ENCODE results near the gene DPF3.

DPF3 gene

DNA sequence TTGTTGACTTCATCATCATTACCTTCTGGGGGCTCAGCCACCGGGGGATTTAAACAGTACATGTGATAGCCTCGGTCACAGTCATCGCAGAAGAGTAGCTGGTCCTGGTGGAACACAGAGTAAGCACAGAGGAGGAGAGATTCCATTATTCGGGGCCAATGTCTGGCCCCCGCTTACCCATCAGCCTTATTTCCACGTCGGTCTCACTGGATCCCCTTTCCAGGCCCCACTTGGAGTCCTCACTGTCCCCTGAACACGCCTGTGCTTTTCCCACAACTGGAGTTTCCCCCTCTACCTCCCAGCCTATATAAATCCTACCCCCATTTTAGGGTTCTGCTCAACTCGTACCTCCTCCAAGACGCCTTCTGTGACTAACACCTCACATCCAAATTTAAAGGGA lies 274.0 kb downstream of the DPF3 start:
- no peak for DNase-seq (ENCODE audit: low read depth in 2 of 3, low spot score in 2 of 3)

DNA sequence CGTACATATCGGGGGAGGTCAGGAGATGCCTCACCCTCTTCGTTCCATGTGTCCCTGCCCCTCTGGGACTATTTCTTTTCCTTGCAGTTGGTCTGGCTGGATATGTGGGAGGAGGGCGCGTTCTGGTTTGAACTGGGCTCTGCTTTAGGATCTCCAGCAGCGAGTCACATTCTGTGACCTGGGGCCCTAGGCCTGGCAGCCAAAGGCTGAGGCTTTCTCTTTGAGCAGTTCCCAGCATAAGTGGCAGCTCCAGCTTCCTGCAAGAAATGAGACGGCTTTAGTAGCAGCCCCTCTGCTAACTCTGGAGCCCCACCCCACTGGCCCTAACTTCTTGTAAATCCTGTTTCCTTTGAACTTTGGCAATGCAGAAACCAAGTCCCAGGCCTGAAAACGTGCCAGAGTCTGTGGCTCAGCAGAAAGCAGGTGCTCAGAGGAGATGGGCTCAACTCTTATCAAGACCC lies 274.8 kb downstream of the DPF3 start:
- DNase-seq (ENCODE audit: low read depth in 2 of 3, low spot score in 2 of 3) = no peak

DNA sequence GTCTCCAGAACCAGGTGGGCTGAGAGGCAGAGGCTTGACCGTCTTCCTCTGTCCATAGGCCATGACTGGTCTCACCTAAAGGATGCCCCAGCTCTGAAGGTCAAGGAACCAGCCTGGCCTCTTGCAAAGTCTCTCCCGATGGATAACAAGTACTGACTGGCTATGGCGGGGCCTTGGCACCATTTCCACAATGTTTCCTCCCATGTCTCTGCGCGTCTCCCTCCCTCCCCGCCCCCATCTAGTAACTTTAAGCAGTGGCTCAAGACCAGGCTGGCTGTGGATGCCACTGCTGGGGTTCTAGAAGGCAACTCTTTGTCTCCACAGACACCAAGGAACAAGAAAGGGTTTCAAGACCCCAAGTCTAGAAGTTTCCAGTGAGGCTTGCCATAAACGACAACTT lies 275.5 kb downstream of the DPF3 start:
- no peak for DNase-seq (ENCODE audit: low read depth in 2 of 3, low spot score in 2 of 3)

DNA sequence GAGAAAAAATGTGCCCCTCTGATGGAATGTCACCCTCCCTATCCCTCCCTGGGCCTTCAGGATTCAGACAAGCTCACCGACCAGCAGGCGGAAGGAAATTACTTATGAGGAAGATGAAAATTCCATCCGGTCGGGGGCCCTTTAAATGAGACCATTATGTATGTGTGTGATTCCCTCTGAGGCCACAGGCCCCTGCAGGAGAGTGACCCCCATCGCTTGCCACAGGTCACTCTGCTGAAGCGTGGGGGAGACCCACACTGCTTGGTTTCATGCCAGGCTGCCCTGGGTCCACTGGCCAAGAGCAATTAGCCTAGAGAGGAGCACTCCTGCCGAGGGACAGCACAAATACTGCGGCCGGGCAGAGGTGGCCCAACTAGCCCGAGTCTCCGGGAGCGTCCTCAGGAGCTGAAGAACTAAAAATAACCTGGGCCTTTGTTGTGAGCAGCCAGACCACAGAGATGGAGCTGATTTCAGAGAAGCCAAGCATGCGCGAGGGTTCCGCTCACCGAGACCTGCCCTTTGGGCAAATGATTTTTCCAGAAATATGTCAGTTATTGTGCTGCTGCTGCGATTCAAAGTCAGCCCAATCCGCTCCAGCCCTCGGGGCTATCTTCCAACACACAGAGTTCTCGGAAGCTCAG lies 276.4 kb downstream of the DPF3 start:
- DNase-seq (ENCODE audit: low read depth in 2 of 3, low spot score in 2 of 3) = no peak

DNA sequence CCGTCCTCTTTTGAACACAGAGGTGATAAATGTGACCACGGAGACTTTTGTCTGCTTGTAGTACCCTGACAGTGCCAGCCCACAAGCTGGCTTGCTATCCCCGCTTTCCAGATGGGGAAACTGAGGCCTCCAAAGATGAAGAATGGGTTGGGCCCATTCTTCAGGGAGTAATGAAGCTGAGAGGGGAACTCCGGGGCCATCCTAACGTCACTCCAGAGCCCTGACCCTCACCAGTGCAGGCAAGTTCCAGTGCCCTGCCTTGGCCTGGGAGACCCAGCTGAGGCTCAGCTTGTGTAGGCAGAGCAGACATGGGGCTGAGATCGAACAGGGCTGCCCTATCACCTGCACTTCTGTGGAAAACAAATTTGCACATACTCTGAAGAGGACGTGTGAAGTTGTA lies 277.1 kb downstream of the DPF3 start:
- no peak for DNase-seq (ENCODE audit: low read depth in 2 of 3, low spot score in 2 of 3)

DNA sequence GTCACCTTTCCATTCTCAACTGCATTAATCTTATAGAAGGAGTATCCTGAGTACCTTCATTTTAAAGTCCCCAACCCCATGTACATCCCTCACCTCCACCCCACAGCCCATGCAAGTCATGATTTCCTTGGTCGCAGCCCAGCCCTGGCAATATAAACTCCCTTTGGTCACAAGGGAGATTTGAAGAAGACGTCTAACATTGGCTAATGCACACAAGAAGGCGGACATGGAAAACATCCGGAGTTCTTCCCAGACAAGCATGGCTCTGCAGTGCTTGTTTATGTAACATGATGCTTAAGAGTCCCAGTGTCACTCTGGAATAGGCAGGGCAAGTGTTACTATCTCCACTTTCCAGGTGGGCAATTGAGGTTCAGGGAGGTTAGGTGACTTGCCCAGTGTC lies 277.6 kb downstream of the DPF3 start:
- DNase-seq (ENCODE audit: low read depth in 2 of 3, low spot score in 2 of 3) = no peak

DNA sequence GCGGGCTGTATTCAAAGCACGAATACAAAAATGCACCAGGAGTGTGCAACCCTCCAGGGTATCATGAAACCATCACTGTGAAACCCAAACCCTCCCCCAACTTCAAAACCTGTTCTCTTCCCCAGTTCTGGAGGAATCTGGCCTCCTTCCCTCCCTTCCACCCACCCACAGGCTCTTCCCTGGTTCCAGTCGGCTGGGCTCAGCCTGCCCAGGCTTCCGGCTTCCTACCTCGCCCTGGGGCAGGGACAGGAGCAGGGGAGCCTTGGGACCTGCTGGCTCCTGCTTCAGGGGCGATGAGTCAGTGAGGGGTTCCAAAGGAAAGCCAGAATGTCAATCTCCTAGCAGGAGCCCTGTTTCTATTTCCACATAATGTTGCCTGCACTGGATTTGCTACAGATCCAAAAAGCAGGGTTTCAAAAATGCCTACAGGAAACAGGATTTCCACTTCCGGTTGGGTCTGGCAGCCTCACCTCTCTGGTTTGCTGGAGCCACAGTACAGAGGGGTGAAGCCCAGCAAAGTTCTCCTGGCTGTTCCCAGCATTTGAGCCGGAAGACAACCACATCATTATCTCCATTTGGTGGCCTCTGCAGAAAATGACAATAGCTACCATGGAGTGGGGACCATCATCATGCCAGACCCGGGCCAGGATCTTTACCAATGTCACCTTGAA lies 278.3 kb downstream of the DPF3 start:
- DNase-seq (ENCODE audit: low read depth in 2 of 3, low spot score in 2 of 3) = no peak

DNA sequence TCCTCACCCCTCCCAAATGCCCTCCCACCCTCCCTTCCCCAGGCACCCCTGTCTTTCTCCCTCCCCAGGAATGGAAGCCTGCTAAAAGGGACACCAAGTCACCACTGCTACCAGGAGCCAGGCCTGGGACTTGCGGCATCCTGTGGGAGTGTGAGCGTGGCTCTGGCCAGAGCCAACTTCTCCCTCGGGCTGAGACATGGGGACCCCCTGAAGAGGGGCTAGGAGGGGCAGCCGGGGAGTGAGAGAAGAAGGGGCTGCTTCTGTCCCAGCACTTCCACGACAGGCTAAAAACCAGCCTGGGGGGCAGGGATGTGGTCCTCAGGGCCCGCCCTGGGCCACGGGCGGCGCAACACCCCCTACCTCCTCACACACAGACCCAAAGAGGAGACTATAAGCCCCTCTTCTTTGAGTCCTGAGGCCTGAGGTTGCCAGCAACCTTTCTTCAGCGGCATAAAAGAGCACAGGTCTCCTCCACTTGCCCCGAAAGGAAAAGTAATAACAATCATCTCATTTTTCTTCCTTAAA lies 278.9 kb downstream of the DPF3 start:
- DNase-seq (ENCODE audit: low read depth in 2 of 3, low spot score in 2 of 3) = no peak

DNA sequence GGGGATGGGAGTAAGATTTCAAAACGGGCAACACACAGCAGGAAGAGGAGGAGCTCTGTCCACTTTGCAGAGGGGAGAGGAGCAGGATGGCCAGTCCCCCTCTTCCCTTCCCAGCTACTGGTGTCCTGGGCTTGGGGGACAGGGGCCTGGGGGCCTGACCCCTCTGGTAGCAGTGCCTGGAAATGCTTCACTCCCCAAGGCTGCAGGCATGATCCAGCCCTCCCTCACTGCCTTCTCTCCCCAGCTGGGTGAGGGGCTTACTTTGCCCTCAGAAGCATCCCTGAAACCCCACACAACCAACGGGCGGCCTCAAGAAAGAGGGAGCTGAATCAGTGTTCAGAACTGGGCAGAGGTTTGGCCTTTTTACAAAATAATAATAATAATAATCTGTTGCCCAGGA lies 279.5 kb downstream of the DPF3 start:
- DNase-seq (ENCODE audit: low read depth in 2 of 3, low spot score in 2 of 3) = no peak

DNA sequence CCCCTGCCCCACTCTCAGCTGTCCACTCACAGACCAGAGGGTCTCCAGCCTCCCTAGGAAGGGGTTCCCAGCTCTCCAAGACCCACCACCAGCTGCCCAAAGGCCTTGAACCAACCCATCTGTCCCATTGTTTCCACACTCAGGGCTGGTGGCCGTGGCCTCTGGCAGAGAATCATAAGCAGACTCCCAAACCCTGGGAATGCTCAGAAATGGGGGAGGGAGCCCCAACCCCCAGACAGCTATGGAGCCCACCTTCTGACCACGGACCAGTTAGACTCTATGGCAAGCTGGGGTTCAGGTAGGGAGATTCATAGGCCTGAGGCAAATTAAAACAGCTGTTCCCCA lies 280.0 kb downstream of the DPF3 start:
- DNase-seq (ENCODE audit: low read depth in 2 of 3, low spot score in 2 of 3) = no peak

DNA sequence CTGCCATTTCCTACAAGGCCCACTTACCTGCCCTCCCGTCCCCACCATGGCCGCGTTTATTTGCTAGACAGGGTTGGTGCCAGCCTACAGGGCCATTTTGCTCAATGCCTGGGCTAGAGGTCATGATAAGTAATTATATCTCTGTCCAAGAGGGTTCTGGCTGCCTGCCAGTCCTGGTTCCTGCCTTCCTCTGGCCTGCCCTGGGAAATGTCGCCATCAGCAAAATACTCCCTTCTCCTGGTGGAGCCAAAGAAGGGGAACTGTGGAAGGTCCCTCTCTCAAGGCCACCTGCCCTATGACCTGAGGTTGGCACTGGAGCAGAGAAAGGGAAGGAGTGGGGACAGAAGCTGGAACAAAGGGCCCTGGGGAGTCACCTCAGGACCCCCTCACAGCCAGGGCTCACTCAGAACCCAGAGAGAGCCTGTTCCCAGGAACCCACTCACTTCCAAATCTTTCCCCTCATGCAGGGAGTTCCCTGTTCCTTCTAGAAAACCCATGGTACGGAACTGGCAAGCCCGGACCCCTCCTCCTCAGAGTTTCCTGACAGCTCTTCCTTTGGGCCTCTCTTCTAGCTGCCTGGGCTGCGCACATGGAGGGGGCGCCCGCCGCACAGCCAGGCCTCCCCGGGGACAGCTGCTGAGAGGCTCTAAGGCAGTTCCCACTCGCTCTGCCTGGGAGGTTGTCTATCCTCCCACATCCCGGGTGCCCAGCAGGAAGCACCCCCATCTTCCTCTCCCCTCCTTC lies 280.5 kb downstream of the DPF3 start:
- DNase-seq (ENCODE audit: low read depth in 2 of 3, low spot score in 2 of 3) = no peak

DNA sequence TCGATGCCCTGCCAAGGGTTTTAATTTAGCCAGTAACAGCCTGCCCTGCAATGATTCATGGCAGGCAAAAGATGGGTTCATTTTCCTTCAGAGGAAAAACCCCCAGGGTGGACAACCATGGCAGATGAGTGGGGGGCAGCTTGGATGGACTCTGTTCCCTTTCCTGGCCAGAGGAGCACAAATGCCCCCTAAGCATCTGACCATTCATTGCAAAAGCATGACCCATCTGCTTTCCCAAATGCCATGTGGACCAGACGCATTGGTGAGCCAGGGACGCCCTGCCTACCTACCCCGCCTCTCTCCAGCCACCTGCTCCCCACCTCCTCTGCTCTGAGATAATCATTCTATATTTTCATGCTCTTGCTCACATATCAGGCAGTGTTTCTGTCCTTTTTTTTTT lies 281.9 kb downstream of the DPF3 start:
- no peak for DNase-seq (ENCODE audit: low read depth in 2 of 3, low spot score in 2 of 3)

DNA sequence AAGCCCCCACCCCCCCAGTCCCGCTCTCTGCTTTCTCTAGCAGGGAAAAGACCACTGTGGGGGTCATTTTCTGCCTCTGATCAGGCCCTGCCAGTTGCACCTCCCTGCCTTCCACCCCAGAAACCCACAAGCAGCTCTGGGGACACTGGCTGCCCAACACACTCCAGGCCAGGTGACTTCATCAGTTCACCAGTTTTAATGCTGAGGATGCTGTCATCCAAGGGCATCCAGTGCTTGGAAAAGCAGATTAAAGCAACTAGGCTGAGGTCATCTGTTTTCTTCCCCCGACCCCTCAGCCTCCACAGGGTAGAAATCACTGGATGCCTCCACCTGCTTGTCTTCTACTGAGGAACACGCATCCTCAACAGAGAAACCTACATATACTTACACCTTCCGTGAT lies 282.4 kb downstream of the DPF3 start:
- no peak for DNase-seq (ENCODE audit: low read depth in 2 of 3, low spot score in 2 of 3)

DNA sequence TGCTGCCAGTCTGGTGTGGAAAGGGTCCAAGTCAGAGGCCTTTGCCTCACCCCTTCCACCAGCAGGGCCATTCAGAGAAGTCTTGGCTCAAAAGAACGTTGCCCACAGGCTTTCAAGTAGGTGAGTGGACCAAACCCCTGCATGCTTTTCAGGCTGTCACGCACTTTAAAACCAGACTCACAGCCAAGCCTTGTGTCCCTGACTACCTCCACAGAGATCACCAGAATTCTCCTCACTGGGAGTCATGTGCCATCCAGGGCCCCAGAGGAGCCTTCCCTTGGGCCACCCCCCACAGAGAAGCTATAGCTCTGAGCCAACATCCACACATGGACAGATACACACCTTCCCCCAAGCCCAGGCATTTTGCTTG lies 283.1 kb downstream of the DPF3 start:
- DNase-seq (ENCODE audit: low read depth in 2 of 3, low spot score in 2 of 3) = no peak

DNA sequence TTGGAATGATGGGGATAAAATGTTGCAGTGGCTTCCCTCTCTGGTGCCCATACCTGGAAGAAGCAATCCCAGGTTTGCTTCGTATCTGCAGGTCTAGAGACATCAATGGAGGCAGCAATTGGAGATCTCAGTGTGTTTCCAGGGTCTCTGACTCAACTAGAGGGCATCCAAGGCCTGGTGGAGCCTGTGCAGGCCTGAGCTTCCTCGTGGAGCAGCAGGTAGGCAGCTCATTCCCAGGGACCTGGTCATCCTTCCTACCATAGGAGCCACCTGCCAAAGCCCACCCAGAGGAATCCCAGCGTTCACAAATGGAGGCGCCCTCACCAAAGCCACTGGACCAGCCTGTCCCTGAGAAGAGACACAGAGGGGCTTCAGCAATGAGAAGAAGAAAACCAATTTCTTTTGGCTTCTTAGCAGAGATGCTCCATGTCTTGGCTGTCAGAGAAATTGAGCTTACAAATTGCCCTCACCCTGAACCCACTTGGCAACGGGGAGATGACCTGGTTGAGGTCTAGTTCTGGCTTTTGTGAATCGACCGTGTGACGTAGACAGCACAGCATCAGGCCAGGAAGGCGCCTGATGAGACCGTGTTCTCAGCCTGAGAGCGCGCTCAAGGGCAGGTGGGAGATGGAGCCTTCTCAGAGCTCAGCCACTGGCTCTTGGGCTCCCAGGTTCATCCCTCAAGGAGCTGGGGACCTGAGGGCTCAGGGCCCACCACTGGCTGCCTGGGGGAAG lies 283.6 kb downstream of the DPF3 start:
- DNase-seq (ENCODE audit: low read depth in 2 of 3, low spot score in 2 of 3) = no peak

DNA sequence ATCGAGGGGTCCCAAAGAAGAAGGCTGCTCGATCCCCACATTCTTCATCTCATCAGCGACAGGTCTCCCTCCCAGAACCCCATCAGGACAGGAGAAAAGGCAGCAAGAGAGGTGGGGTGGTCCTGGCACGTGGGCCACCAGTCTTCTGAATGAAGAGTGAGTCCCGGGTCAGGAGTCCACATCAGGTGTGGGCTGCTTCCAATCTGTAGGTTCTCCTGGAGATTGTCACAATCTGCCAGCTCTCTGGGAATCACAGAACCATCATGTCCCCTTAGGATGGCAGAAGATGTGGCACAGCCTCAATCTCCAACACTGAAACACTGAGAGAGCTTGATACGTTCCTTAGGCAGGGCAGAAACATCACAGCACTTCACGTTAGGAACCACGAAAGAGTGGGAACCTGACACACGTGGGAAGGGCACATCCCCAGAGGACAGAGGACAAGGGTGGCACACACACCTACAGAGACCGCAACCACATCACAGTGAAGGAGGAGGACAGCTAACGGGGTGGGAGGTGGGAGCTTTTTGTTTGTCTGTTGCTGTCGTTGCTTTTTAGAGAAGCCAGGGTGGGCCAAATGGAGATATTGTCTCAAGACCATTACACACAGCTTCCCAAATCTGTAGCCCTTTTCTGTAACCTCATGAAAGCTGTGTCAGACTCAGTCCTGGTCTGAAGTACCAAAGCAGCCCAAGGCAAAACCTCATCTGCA lies 284.5 kb downstream of the DPF3 start:
- DNase-seq (ENCODE audit: low read depth in 2 of 3, low spot score in 2 of 3) = no peak

DNA sequence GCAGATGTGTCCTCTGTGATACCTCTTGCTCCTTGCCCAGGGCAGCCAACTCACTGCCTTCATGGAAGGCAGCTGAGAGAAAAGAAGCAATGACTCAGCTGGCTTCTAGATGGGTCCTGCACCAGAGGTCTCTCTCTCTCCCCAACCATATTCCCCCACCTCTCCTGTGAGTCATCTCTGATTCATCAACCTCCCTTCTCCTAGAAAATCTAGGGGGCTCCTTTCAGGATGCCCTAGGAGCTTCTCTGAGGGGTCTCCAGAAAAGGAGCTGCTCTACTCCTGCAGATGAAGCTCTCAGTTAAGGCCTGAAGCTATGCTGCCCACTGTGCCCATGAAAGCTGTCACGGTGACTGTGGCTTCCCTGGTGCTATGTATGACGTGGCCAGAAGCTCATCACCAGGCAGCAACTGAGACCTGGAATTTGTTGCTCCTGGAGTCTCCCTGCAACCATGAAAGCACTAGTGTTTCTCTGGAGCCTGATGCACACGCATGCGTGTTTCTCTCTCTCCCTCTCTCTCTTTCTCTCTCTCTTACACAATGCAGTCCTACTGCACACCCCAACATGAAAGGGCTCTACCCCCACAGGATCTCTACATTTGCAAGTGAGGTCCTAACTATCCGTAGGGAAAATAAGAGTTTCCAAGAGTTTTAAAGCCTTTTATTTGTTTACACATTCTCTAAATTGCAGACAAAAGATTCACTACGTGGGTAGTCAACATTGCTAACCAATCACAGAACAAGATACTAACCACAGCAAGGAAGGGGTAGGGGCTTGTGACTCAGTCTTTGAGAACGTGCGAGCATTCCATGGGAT lies 285.3 kb downstream of the DPF3 start:
- no peak for DNase-seq (ENCODE audit: low read depth in 2 of 3, low spot score in 2 of 3)

DNA sequence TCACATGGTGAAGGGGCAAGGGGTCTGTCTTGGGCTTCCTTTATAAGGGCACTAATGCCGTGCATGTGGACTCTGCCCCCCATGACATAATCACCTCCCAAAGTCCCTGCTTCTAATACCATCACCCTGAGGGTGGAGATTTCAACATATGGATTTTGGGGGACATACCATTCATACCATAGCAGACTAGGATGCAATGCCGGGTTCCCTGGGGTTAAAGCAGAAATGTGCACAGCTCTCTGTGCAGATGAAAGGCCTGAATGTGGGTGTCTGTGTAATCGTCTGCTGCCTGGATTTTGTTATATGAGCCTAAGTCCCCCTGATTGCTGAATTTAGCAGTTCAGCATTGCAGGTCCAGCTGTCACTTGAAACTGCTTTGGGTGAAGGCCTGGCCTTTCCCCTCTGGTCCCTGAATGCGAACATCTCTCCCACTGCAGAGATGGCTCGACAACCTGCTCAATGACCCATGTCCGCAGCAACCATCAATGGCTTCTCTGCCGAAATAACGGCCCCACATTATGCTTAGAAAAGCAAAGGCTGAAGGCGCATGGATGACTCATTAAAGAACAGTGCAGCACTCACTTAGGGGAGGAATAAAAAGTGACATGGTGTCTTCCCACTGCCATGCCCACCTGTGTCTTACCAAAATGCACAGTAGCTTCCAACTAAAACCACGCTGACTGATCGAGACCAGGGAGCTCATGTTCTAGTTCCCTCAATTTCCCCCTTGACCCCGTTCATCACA lies 286.3 kb downstream of the DPF3 start:
- DNase-seq (ENCODE audit: low read depth in 2 of 3, low spot score in 2 of 3) = no peak

DNA sequence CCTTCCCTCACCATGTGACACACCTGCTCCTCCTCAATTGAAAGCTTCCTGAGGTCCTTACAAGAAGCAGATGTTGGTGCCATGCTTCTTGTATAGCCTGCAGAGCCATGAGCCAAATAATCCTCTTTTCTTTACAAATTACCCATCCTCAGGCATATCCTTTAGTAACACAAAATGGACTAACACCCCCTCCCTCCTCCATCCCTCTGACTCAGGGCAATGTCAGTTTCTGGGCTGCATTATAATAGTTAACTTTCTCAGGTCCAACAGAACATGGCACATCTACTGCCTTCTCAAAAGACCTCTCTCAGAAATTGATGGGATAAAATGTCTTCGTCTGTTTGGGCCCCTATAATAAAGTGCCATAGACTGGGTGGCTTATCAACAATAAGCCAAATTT lies 287.0 kb downstream of the DPF3 start:
- no peak for DNase-seq (ENCODE audit: low read depth in 2 of 3, low spot score in 2 of 3)

DNA sequence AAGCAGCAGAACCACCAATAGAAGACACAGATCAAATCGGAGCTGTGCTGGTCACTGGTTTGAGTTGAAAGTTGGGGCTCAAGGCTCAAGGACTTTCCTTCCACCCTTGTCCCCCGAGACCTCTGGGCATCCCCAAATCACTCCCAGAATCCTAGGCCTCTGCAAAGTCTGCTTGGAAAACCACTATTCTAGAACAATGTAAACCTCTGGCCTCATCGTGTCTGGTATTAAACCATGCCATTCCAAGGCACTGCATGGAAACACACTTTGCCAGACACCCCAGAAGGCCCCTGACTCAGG lies 288.0 kb downstream of the DPF3 start:
- DNase-seq (ENCODE audit: low read depth in 2 of 3, low spot score in 2 of 3) = no peak

Data from activated CD8-positive, alpha-beta memory T cell treated with anti-CD3 and anti-CD28 coated beads for 48 hours (primary cell).